HL-60/S4 treated with phorbol 12-myristate 13-acetate at 8.2 ng/mL for 4 days and 3 days (cell line): Measurements from ENCODE around the gene TRIM38.
"Not testable (repeated sequence)": the region's sequence is repeated elsewhere in the genome, so short reads cannot be mapped to it uniquely, and the experiment has no call there.

ENCODE experiments used
- in situ Hi-C: fragments of 300-500 bp; cut with MboI; formaldehyde crosslinking; loops from 2 replicates; pipeline ENCODE4 v1.15.0; 2022; ENCODE audit warnings: low sequenced_read_pairs

Gene TRIM38

DNA sequence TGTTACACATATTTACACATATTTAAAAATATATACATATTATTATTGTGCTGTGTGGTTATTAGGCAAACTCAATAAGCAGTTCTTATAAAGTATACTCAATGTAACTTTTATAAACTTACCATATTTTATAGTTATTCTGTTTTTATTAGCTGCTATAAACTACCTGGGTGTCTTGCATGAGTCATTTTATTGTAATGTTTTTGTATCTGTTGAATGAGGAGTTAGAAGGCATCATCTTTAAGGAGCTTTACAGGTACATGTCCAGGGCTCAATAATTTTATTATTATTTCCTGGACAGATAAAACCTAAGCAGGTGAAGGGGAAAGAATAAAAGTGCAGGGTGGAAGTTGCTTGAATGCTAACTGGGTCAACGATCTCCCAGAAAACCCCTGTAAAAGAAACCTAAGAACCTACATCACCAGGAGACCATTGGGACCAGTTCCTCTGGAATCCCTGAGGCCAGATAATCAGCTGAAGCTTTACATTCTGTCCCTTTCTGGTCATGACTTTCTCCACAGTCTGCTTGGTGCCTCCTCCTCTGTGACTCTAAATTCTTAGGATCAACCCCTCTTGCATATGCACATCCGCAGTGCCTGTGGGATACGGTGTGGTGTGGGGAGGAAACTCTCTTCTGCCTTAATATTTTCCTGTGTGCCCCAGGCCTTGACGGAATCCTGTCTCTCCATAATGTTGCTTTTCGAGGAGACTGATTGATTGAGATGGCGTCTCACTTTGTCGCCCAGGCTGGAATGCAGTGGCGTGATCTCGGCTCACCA, 38.0 kb downstream of the TRIM38 start:
- in situ Hi-C loops = no loop called here

DNA sequence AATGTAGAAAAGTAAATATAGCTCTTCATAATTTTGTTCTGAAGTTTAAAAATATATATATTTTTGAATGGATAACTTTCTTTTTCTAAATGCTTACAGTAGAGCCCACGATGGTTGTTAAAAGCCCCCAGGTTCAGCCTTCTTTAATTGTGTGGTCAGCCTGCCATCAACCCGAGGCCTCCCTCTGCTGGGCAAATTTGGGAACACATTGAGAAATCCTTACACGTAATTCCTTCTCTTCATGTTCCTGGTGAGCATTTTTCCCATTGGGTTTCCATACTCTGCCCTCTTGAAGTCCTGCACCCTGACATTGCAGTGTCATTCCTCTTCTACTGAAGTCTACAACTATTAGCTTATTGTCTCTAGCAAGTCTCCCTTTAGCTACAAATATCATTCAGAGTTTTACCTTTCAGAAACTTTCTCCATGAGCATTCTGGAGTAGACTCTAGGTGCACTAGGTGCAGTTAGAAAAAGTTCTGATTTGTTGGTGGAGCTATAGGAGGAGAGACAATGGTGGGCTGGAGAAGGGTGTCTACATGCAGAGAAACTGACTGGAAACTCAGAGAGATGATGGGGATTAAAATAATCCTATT, 40.6 kb downstream of the TRIM38 start:
- in situ Hi-C loops = no loop called here

DNA sequence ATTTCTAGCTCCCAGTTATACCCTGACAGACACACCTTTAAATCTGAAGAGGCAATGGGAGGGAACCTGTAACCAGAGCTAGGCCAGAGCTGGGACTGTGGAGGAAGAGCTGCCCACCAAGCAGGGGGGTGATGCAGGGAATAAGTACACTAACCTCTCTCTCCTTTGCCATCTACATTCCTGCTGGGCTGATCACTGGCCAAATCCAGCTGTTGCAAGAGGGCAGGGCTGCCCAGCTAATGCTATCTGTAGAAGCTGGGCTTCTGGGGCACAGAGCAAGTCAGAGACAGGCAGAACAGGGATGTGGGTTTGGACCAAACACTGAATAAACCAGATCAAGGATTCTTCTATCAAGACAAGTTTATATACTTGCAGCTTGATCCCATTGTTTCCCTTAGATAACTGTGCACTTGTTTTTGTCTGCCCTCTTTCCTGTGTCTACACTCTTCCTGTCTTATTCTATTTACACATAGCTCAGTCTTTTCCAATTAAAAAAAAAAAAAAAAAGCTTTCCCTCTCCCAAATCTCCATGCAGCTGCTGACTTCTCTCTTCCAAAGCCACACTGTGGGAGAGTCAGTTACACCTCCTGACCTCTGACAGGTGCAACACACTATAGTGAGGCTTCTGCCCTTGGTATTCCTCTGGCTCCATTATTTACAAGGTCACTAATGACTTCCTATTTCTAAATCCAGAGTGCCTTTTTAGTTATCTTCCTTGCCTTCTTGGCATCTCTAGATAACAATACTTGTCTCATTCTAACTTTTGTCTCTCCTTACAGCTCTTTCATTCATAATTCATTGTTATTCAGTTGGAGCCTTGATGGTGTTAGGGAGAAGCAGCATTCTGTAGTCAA, 43.7 kb downstream of the TRIM38 start:
- in situ Hi-C loops = no loop called here

DNA sequence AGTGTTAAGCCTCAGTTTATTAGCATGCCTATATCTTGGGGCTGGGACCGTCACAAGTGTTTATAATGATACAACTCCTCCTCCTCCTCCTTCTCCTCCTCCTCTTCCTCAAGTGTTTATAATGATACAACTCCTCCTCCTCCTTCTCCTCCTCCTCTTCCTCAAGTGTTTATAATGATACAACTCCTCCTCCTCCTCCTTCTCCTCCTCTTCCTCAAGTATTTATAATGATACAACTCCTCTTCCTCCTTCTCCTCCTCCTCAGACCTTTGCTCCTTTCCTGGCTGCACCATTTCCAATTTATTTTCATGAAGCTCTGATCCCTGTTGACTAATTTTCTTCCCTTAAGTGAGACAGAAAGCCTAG, 44.3 kb downstream of the TRIM38 start:
- in situ Hi-C loops = not testable (repeated sequence)

DNA sequence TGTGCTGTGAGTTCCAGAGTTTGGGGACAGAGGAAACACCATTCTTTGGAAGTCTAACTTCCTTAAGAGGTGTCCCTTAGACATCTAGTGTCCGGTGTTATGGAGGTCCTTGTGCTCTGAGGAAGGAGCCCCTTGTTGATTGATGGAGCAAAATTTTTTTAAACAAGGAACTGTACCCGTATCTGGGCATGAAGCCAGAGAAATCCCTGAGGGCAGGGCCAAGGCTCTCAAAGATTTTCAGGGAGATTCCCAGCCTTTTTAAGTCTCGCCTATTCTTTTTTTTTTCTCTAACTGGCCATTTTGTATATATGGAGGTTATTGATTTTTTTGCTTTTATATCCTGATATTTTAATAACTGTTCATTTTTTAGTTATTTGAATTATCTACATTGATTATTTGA, 45.9 kb downstream of the TRIM38 start:
- in situ Hi-C loops = no loop called here

DNA sequence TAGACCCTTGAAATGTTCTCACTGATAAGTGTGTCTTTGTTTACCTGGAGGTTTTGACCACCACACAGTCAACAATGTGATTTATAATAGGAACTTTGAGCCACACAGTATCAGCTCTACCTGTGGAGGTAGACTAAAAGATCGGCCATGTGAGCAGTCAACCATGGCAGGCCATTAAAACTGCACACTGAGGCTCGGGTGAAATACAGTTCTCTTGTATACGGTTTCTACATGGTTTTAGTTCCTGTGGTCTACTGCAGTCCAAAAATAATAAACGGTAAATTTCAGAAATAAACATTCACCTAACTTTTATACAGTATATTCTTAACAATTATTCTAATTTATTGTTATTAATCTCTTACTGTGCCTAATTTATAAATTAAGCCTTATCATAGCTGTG, 47.2 kb downstream of the TRIM38 start:
- in situ Hi-C loops = no loop called here

DNA sequence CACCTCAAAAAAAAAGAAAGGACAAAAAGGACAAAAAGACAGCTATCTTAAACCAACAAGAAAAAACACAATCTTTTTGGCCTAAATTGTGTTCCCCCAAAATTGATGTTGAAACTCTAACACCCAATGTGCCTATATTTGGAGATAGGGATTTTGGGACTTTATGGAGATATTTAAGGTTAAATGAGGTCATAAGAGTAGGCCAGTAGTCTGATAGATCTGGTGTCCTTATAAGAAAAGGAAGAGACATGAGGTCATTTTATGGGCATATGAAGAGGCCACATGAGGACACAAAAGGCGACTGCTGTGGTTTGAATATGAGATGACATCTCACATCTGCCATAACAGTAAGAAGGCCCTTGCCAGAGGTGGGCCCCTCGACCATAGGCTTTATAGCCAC, 49.5 kb downstream of the TRIM38 start:
- in situ Hi-C loops = no loop called here

DNA sequence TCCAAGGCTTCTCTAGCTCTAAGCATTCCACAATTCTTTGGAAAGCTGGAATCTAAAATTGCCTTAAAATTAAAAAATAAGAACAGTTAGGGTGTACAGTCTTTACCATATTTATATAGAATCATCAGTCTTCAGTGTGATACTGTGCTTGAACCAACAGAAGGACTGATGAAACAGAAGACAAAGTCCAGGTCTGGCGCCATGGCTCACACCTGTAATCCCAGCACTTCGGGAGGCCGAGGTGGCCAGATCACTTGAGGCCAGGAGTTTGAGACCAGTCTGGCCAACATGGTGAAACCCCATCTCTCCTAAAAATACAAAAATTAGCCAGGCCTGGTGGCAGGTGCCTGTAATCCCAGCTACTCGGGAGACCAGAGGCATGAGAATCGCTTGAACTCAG, 51.8 kb downstream of the TRIM38 start:
- in situ Hi-C loops = not testable (repeated sequence)

DNA sequence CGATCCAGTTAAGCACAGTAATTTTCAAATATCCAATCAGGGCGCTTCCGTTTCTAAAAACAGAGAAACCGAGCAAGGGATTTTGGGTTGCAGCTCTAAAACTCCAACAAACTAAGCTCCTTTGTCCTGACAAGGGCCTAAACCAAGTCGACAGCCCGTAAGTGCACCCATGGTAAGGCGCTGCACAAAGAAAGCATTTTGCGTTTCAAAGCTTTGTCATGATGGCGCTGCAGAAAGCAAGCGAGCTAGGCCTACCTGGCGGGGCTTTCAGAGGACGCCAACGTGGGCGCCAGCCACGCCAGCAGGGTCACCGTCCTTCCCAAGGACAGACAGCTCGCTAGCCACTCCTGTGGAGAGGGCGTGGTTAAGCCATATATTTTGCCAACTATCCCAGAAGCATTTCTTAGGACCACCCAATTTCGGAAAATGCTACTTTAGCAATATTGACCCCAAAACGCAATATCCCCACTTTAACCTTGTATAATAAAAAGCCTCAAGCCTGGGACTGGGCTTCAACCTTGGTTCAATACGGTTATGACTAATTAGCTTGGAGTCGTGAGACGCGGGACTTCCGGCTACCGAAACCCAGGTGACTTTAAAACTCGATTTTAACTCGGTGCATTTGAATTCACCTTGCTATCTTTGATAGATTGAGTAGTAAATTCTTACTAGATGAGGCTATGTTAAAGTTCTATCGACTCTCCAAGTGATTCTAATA, 53.8 kb downstream of the TRIM38 start:
- in situ Hi-C loops = no loop called here

DNA sequence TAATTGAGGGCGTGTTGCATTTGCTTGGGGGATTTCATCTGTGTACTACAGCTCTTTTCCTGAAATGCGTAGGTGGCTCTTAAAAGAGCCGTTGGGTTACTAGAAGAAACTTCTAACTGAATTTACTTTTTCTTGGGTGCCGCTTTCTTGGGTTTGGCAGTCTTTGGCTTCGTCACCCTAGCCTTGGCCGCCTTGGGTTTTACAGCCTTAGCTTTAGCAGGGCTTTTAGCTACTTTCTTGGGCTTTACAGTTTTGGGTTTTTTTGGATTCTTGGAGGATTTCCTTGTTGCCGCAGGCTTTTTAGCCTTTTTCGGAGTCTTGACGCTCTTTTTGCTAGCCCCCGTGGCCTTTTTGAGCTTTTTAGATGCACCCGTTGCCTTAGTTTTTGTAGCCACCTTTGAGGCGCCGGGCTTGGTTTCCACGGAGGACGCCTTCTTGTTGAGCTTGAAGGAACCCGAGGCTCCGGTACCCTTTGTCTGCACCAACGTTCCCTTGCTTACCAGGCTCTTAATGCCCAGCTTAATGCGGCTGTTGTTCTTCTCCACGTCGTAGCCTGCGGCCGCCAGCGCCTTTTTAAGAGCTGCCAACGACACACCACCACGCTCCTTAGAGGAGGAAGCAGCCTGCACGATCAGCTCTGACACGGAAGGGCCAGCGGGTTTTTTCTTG, 54.5 kb downstream of the TRIM38 start:
- in situ Hi-C loops = no loop called here

DNA sequence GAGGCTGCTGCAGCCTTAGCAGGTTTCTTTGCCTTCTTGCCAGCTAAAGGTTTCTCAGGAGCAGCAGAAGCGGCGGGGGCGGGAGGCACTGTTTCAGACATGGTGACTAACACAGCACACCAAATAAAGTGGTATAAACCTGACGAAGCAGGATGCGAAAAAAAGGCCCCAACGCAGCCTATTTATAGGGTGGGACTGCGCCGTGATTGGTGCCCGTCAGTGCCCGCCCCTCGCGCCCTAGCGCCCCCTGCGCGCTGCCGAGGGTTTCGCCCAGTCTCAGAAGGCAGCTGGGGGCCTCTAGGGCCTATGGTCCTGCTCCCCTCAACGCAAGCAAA, 55.0 kb downstream of the TRIM38 start:
- in situ Hi-C loops = no loop called here

DNA sequence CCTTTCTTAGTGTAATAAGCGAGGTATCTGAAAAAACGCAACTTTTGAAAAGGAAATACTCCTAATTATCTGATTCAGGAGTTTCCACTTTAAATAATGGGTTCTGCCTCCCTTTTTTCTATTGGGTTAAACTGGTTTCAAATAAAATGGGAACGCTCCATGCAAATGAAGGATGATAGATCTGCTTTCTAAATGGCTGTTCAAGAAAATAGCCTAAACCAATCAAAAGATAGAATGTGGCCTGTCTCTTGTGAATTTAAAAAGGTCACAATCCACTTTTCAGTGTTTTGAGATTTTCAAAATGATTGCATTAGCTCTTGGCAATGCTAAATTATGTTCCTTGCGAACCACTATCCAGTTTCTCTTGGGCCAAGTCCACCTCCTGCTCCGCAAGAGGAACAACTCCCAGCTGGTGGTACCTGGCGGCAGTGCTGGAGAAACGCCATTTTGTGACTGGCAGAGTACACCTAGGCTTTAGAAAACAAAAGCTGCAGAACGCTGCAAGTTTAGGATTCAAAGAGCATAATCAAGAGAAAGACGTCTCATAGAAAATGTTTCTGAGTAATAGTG, 56.7 kb downstream of the TRIM38 start:
- in situ Hi-C loops = no loop called here

DNA sequence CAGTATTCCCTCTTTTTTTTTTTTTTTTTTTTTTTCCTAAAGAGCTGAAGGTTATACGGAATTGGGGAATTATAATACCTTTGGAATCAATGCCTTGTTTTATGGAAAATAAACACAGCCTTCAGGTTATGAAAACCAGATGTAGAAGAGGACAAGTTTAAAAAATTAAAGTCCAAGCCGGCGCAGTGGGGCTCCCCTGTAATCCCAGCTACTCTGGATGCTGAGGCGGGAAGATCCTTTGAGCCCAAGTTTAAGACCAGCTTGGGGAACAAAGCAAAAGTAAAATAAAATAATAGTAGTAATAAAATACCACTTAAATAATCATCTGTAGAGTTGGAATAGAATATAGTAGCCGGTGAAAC, 57.3 kb downstream of the TRIM38 start:
- in situ Hi-C loops = no loop called here

DNA sequence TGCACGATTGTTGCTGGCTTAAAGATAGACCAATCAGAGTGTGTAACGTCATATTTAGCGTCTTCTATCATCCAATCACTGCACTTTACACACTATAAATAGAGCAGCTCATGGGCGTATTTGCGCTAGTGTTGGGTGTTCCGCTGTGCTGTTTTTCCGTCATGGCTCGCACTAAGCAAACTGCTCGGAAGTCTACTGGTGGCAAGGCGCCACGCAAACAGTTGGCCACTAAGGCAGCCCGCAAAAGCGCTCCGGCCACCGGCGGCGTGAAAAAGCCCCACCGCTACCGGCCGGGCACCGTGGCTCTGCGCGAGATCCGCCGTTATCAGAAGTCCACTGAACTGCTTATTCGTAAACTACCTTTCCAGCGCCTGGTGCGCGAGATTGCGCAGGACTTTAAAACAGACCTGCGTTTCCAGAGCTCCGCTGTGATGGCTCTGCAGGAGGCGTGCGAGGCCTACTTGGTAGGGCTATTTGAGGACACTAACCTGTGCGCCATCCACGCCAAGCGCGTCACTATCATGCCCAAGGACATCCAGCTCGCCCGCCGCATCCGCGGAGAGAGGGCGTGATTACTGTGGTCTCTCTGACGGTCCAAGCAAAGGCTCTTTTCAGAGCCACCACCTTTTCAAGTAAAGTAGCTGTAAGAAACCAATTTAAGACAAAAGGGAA, 57.9 kb downstream of the TRIM38 start:
- in situ Hi-C loops = no loop called here

DNA sequence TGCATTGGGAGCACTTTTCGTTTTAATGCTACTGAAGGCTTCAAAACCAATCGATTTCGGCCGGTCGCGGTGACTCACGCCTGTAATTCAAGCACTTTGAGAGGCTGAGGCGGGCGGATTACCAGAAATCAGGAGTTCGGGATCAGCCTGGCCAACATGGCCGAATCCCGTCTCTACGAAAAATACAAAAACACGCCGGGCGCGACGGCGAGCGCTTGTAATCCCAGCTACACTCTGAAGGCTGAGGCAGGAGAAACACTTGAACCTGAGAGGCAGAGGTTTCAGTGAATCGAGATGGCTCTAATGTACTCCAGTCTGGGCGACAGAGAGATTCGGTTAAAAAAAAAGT, 58.4 kb downstream of the TRIM38 start:
- in situ Hi-C loops = no loop called here

DNA sequence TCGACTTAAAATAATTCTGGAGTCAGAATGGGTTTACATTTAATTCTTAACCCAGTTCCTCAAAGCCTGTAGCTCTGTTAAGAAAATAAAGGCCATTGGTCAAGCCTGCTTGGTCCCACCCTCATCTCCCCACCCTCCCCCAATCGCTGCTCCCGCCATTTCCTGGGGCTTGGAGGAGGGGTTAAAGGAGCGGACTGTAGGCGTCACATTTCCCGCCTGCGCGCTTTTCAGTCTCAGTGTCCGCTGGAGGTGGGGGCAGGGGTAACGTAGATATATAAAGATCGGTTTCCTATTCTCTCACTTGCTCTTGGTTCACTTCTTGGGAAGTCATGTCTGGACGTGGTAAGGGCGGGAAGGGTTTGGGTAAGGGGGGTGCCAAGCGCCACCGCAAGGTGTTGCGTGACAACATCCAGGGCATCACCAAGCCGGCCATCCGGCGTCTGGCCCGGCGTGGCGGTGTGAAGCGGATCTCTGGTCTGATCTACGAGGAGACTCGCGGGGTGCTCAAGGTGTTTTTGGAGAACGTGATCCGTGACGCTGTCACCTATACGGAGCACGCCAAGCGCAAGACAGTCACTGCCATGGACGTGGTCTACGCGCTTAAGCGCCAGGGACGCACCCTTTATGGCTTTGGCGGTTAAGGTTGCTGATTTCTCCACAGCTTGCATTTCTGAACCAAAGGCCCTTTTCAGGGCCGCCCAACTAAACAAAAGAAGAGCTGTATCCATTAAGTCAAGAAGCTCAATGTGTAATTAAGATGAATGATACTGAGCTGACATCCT, 58.9 kb downstream of the TRIM38 start:
- in situ Hi-C loops = no loop called here

DNA sequence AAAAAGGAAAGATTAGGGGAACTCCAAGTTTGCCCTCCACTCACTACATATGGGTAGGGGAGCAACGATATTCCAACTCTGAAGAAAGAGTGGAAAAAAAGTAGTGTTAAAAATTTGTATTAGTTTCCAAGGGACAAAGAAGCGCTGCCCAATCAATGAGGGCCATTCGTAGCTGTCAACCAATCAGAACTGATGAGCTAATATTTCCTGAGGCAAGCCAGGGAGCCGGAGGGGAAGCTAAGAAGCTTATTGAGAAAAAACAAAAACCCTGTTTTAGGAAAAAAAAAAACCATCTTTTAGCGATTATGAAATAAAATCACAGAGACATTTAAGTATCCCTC, 59.5 kb downstream of the TRIM38 start:
- in situ Hi-C loops = no loop called here

DNA sequence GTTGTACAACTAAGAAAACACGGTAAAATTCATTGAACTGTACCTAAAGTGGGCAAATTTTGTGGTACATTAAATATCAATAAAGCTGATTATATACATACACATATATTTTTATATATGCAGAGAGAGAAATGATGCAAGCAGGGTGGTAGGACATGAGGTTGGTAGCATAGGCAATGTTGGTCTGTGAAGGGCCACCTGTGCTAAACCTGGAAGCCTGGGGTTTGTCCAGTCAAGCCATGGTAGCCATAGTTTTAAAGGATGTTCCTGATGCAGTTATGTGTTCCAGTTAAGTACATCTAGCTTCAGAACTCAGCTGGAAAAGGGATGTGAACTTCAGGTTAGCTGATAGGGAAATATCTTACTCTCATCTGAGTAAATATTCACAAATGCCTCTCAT, 60.1 kb downstream of the TRIM38 start:
- in situ Hi-C loops = no loop called here

DNA sequence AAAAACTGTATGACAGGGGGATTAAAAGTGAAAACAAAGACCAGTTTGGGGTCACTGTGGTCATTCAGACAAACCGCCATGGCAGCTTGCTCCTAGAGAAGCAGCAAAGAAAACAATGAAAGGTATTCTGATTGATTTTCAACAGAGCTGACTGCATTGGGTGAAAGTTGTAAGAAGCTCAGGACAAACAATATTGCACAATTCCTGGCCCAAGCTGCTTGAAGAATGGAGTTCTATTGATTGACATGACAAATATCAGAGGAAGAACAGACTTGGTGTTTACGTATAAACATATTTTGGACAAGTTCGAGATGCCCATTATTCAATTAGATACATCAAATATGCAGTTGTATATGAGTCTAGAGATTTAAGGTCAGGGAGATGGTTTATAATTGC, 62.0 kb downstream of the TRIM38 start:
- in situ Hi-C loops = no loop called here
